Measurements from ENCODE around the gene RND3. TPM values are rescaled to one million over a fixed set of nuclear protein-coding genes. Genes with fewer than 3 reads are reported as not detected.

The RND3 gene
- total and polyA plus RNA-seq, 8 donors: 28.3 to 134 (median 107) TPM

GRCh38 chr2:150532020-150532419 lies 44.6 kb upstream of the RND3 start:
- TF ChIP-seq, protein P1, sequence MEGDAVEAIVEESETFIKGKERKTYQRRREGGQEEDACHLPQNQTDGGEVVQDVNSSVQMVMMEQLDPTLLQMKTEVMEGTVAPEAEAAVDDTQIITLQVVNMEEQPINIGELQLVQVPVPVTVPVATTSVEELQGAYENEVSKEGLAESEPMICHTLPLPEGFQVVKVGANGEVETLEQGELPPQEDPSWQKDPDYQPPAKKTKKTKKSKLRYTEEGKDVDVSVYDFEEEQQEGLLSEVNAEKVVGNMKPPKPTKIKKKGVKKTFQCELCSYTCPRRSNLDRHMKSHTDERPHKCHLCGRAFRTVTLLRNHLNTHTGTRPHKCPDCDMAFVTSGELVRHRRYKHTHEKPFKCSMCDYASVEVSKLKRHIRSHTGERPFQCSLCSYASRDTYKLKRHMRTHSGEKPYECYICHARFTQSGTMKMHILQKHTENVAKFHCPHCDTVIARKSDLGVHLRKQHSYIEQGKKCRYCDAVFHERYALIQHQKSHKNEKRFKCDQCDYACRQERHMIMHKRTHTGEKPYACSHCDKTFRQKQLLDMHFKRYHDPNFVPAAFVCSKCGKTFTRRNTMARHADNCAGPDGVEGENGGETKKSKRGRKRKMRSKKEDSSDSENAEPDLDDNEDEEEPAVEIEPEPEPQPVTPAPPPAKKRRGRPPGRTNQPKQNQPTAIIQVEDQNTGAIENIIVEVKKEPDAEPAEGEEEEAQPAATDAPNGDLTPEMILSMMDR (IDR thresholded peaks at IDR 0.05): no peak
- DNase-seq (no peak), ATAC-seq (no peak)
- H3K9me3 ChIP-seq: no peaks in the 10 kb centered on the region
- no peak overlapping the region for H3K4me3 ChIP-seq
- H3K27me3 ChIP-seq: no peaks in the 10 kb centered on the region
- no peaks in the 10 kb centered on the region for H3K36me3 ChIP-seq
- H3K27ac ChIP-seq: no peak overlapping the region
- no peaks in the 10 kb centered on the region for H3K4me1 ChIP-seq
- intact Hi-C loops (cut with DNase I): no loop called here

DNA sequence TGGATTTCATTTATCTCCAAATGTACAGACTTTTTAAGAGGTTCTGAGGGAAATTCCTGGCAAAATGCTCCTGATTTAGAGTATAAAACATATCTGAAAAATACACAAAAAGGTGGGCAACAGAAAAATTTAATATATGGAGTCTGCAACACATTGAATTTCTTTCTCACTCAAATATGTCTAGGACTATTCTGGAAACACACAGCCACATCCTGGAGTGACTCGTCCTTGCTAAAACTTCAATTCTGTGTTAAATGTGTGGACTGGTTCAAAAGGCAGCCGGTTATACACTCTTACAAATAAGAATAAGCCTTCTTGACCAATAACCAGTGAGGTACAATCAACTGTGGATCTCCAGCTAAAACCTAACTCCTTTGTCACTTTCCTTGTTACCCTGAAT lies 44.1 kb upstream of the RND3 start:
- H3K27me3 ChIP-seq: no peaks in the 10 kb centered on the region
- no peak overlapping the region for H3K27ac ChIP-seq
- H3K4me1 ChIP-seq: no peaks in the 10 kb centered on the region
- TF ChIP-seq, protein P1 (IDR thresholded peaks at IDR 0.05): no peak
- H3K4me3 ChIP-seq: no peak overlapping the region
- H3K9me3 ChIP-seq: no peaks in the 10 kb centered on the region
- intact Hi-C loops (cut with DNase I): no loop called here
- ATAC-seq: no peak
- DNase-seq: no peak
- H3K36me3 ChIP-seq: no peaks in the 10 kb centered on the region

- DNase-seq (no peak), ATAC-seq (no peak)
- no peak overlapping the region for H3K4me3 ChIP-seq
- H3K36me3 ChIP-seq: no peaks in the 10 kb centered on the region
- no peaks in the 10 kb centered on the region for H3K9me3 ChIP-seq
- TF ChIP-seq, protein P1 (IDR thresholded peaks at IDR 0.05): no peak
- no peaks in the 10 kb centered on the region for H3K27me3 ChIP-seq
- intact Hi-C loops (cut with DNase I): no loop called here
- H3K4me1 ChIP-seq: no peaks in the 10 kb centered on the region
- H3K27ac ChIP-seq: no peak overlapping the region
Observed at GRCh38 chr2:150530168-150530567, 42.7 kb upstream of the RND3 start.

GRCh38 chr2:150528861-150529801 lies 41.7 kb upstream of the RND3 start:
- intact Hi-C loops (cut with DNase I): no loop called here
- no peak for ATAC-seq
- H3K4me3 ChIP-seq: no peak overlapping the region
- no peaks in the 10 kb centered on the region for H3K36me3 ChIP-seq
- H3K9me3 ChIP-seq: no peaks in the 10 kb centered on the region
- TF ChIP-seq, protein P1 (IDR thresholded peaks at IDR 0.05): no peak
- H3K4me1 ChIP-seq: no peaks in the 10 kb centered on the region
- H3K27me3 ChIP-seq: no peaks in the 10 kb centered on the region
- no peak for DNase-seq
- no peak overlapping the region for H3K27ac ChIP-seq

GRCh38 chr2:150526827-150527226 lies 39.4 kb upstream of the RND3 start:
- ATAC-seq (peak; percentile 92), DNase-seq (peak in 2 of 4 donors; percentile 9 to 27)
- H3K4me1 ChIP-seq: no peaks in the 10 kb centered on the region
- TF ChIP-seq, protein P1 (IDR thresholded peaks at IDR 0.05): no peak
- peak overlapping the region in 1 of 2 donors; percentile 18 for H3K27ac ChIP-seq
- H3K27me3 ChIP-seq: no peaks in the 10 kb centered on the region
- H3K36me3 ChIP-seq: no peaks in the 10 kb centered on the region
- no peak overlapping the region for H3K4me3 ChIP-seq
- intact Hi-C loops (cut with DNase I): no loop called here
- no peaks in the 10 kb centered on the region for H3K9me3 ChIP-seq

All from left lung (tissue), 10 donors.